HG02970 (cell line): ENCODE data around the gene MATN3.

Experiments used
- ATAC-seq: cut with Tn5 transposase; IDR thresholded peaks from one replicate; pipeline ENCODE4 v1.9.1; 2021; ENCODE audit warnings: mild to moderate bottlenecking, moderate library complexity, moderate number of reproducible peaks; ENCODE audit not compliant: unreplicated experiment, low FRiP score

The MATN3 gene

GRCh38 chr2:19943189-19943588 lies 69.3 kb downstream of the MATN3 start:
- ATAC-seq = no peak

- ATAC-seq = no peak
Measured at GRCh38 chr2:19942199-19942598, 70.3 kb downstream of the MATN3 start.
